C4-2B (cell line): Measurements from ENCODE around the gene KDM6A.

Experiments used
- CTCF ChIP-seq: fragments of 450-650 bp; conservative IDR thresholded peaks from 2 replicates; pipeline ENCODE4 v1.5.1; 2017; ENCODE audit warnings: mild to moderate bottlenecking
- ZFX ChIP-seq: fragments of 450-650 bp; IDR thresholded peaks from 2 replicates; pipeline ENCODE4 v1.6.1; 2017

- TF ChIP-seq CTCF, result no peak
- no peak for TF ChIP-seq ZFX
Measured at GRCh38 chrX:44914532-44915198, 41.7 kb downstream of the KDM6A start.
